H1 (cell line): ENCODE measurements around the gene DPY30. TPM values are rescaled to one million over a fixed set of nuclear protein-coding genes. Genes with fewer than 3 reads are reported as not detected.

Experiments
- CTCF ChIA-PET: fragments of 300-600 bp; sonication (Branson Sonifier 250); formaldehyde crosslinking; loops from one replicate; lab custom pipeline; 2021; ENCODE audit not compliant: partially characterized antibody; lab: Charles Lee
- POLR2A ChIA-PET: fragments of 300-600 bp; sonication (Branson Sonifier 250); formaldehyde crosslinking; loops from one replicate; lab custom pipeline; 2021; ENCODE audit warnings: inconsistent platforms; ENCODE audit not compliant: partially characterized antibody; lab: Charles Lee
- DNase-seq, 2 experiments: peaks; one replicate each; pipeline versions ENCODE4 v3.0.0 to v3.0.0-alpha.2; 2010 to 2022; ENCODE audit warnings: low spot score in 2 of 2, low read depth in 1 of 2, mixed read lengths in 1 of 2
- FAIRE-seq: peaks from 2 replicates; lab custom pipeline; 2011; peaks lifted over from hg19 to GRCh38; lab: Jason Lieb, UNC
- H2AFZ ChIP-seq: 2 replicates; pipeline ENCODE4 v1.8.1; 2012; ENCODE audit warnings: low read length, inconsistent platforms
- H2AK5ac ChIP-seq: 2 replicates; pipeline ENCODE4 v1.6.1; 2013; ENCODE audit warnings: low read depth, low read length
- H2BK120ac ChIP-seq: replicated peaks from 2 replicates; pipeline ENCODE3; 2013; ENCODE audit warnings: low read depth, low read length, inconsistent platforms
- H2BK12ac ChIP-seq: 2 replicates; pipeline ENCODE4 v1.6.1; 2013; ENCODE audit warnings: low read depth, low read length
- H2BK15ac ChIP-seq: 2 replicates; pipeline ENCODE4 v1.6.1; 2013; ENCODE audit warnings: low read length
- H2BK20ac ChIP-seq: 2 replicates; pipeline ENCODE4 v1.6.1; 2013; ENCODE audit warnings: low read length
- H2BK5ac ChIP-seq: 2 replicates; pipeline ENCODE4 v1.6.1; 2013; ENCODE audit warnings: low read depth, low read length
- H3K14ac ChIP-seq: 2 replicates; pipeline ENCODE4 v1.6.1; 2013; ENCODE audit warnings: inconsistent platforms; ENCODE audit not compliant: insufficient read length
- H3K18ac ChIP-seq: 2 replicates; pipeline ENCODE4 v1.6.1; 2013; ENCODE audit warnings: low read length; ENCODE audit errors: extremely low read depth
- H3K23ac ChIP-seq: 2 replicates; pipeline ENCODE4 v1.6.1; 2013; ENCODE audit warnings: inconsistent platforms; ENCODE audit not compliant: insufficient read length
- H3K23me2 ChIP-seq: 2 replicates; pipeline ENCODE4 v1.6.1; 2013; ENCODE audit warnings: low read depth, low read length
- H3K27ac ChIP-seq: 2 replicates; pipeline ENCODE4 v1.6.1; 2011; ENCODE audit warnings: low read depth, low read length, inconsistent platforms
- H3K27me3 ChIP-seq, 4 experiments: replicated peaks in 1 of 4; 1 replicate in 1 of 4; 2 replicates in 3 of 4; pipeline versions ENCODE4 v1.6.1 to v1.8.1; 2011 to 2013; ENCODE audit warnings: low read length in 3 of 4, mild to moderate bottlenecking in 3 of 4, inconsistent platforms in 2 of 4, mixed read lengths in 2 of 4, moderate library complexity in 1 of 4; ENCODE audit not compliant: control insufficient read depth in 3 of 4, insufficient read depth in 3 of 4; ENCODE audit errors: extremely low read depth in 1 of 4
- H3K36me3 ChIP-seq, 4 experiments: 2 replicates each; pipeline versions ENCODE4 v1.6.1 to v1.8.1; 2011 to 2013; ENCODE audit warnings: mild to moderate bottlenecking in 4 of 4, low read length in 3 of 4, moderate library complexity in 2 of 4, control low read depth in 1 of 4, inconsistent platforms in 1 of 4; ENCODE audit not compliant: insufficient read depth in 4 of 4, control insufficient read depth in 2 of 4
- H3K4ac ChIP-seq: replicated peaks from 2 replicates; pipeline ENCODE3; 2013; ENCODE audit warnings: low read length, low read depth, mixed read lengths, inconsistent platforms; ENCODE audit not compliant: insufficient read length
- H3K4me1 ChIP-seq, 4 experiments: replicated peaks in 1 of 4; 1 replicate in 1 of 4; 2 replicates in 3 of 4; pipeline versions ENCODE4 v1.6.1 to v1.8.1; 2011 to 2013; ENCODE audit warnings: low read length in 3 of 4, inconsistent platforms in 2 of 4, mixed read lengths in 1 of 4; ENCODE audit not compliant: insufficient read depth in 4 of 4, control insufficient read depth in 3 of 4
- H3K4me2 ChIP-seq, 2 experiments: 2 replicates each; pipeline versions ENCODE4 v1.6.1 to v1.8.1; 2011 to 2013; ENCODE audit warnings: low read depth in 2 of 2, low read length in 2 of 2, control low read depth in 1 of 2, inconsistent platforms in 1 of 2, mild to moderate bottlenecking in 1 of 2; ENCODE audit not compliant: insufficient read depth in 1 of 2
- H3K4me3 ChIP-seq, 4 experiments: fragments of 200-600, 300-600 bp in 1 of 4; sonication (generic), shearing (Covaris generic), sonication (Bioruptor Twin) in 1 of 4; 2 replicates each; pipeline versions ENCODE4 v1.5.1 to v1.8.1; 2011 to 2016; ENCODE audit warnings: low read length in 4 of 4, low read depth in 3 of 4, control low read depth in 2 of 4, inconsistent platforms in 2 of 4, mild to moderate bottlenecking in 2 of 4, mixed read lengths in 1 of 4, moderate library complexity in 1 of 4; ENCODE audit not compliant: insufficient read depth in 2 of 4; ENCODE audit errors: extremely low read depth in 1 of 4
- H3K56ac ChIP-seq: replicated peaks from 2 replicates; pipeline ENCODE3; 2013; ENCODE audit warnings: low read depth, mild to moderate bottlenecking, mixed read lengths, low read length, inconsistent platforms; ENCODE audit not compliant: insufficient read length
- H3K79me1 ChIP-seq: 2 replicates; pipeline ENCODE4 v1.6.1; 2013; ENCODE audit warnings: low read depth, low read length, control low read depth
- H3K79me2 ChIP-seq, 2 experiments: 2 replicates each; pipeline versions ENCODE4 v1.6.1 to v1.8.1; 2012 to 2013; ENCODE audit warnings: low read length in 2 of 2, mild to moderate bottlenecking in 2 of 2, inconsistent platforms in 1 of 2; ENCODE audit not compliant: insufficient read depth in 2 of 2, control insufficient read depth in 1 of 2
- H3K9ac ChIP-seq, 4 experiments: replicated peaks in 1 of 4; 1 replicate in 1 of 4; 2 replicates in 3 of 4; pipeline versions ENCODE4 v1.6.1 to v1.8.1; 2011 to 2013; ENCODE audit warnings: low read depth in 3 of 4, low read length in 3 of 4, control low read depth in 2 of 4, mild to moderate bottlenecking in 2 of 4, moderate library complexity in 2 of 4, inconsistent platforms in 1 of 4; ENCODE audit errors: extremely low read depth in 1 of 4
- H3K9me3 ChIP-seq, 2 experiments: 2 replicates each; pipeline versions ENCODE4 v1.6.1 to v1.8.1; 2012 to 2013; ENCODE audit warnings: mild to moderate bottlenecking in 2 of 2, moderate library complexity in 2 of 2, control low read depth in 1 of 2, inconsistent platforms in 1 of 2, low read depth in 1 of 2, low read length in 1 of 2, mixed read lengths in 1 of 2; ENCODE audit not compliant: insufficient read depth in 2 of 2
- H4K20me1 ChIP-seq, 2 experiments: replicated peaks in 1 of 2; 2 replicates each; pipeline versions ENCODE3 to v1.8.1; 2011 to 2013; ENCODE audit warnings: inconsistent platforms in 2 of 2, low read length in 2 of 2, mild to moderate bottlenecking in 1 of 2; ENCODE audit not compliant: insufficient read depth in 2 of 2, control insufficient read depth in 1 of 2
- H4K5ac ChIP-seq: 2 replicates; pipeline ENCODE4 v1.6.1; 2013; ENCODE audit warnings: low read length, low read depth, mixed read lengths, inconsistent platforms; ENCODE audit not compliant: insufficient read length
- H4K8ac ChIP-seq: 2 replicates; pipeline ENCODE4 v1.8.0; 2013; ENCODE audit warnings: mild to moderate bottlenecking, moderate library complexity, low read length, inconsistent platforms; ENCODE audit not compliant: insufficient read depth; ENCODE audit errors: extremely low read depth
- H4K91ac ChIP-seq: replicated peaks from 2 replicates; pipeline ENCODE3; 2013; ENCODE audit warnings: low read length, mixed read lengths, inconsistent platforms; ENCODE audit not compliant: insufficient read length
- RXRA ChIP-seq: IDR thresholded peaks from 2 replicates; pipeline ENCODE4 v1.6.1; 2011; ENCODE audit warnings: low read depth, mild to moderate bottlenecking, low read length, moderate library complexity; ENCODE audit not compliant: insufficient read depth
- SIN3A ChIP-seq, 2 experiments: IDR thresholded peaks in 1 of 2; conservative IDR thresholded peaks in 1 of 2; 2 replicates each; pipeline ENCODE4 v1.6.1; 2011 to 2012; ENCODE audit warnings: low read length in 2 of 2, improper control_type of control experiment in 1 of 2, low read depth in 1 of 2, mild to moderate bottlenecking in 1 of 2
- WGBS, 2 experiments: shearing (Covaris generic) in 1 of 2; methylation state at CpG; one replicate each; pipeline versions ENCODE4 v1.1.6 to v1.1.7; 2013 to 2015; ENCODE audit warnings: low lambda C conversion rate in 2 of 2, mixed read lengths in 2 of 2, inconsistent platforms in 1 of 2, low coverage in 1 of 2, missing lambda C conversion rate in 1 of 2; ENCODE audit not compliant: insufficient replicate concordance in 2 of 2, insufficient coverage in 1 of 2, insufficient read length in 1 of 2; ENCODE audit errors: extremely low coverage in 1 of 2, missing lambda C conversion rate in 1 of 2; 5-methylcytosine and 5-hydroxymethylcytosine counted together
- polyA plus RNA-seq, 7 experiments: library from polyadenylated mRNA; depleted of rRNA in 3 of 7; stranded (reverse) in 5 of 7; unstranded in 2 of 7; fragments of >200 nt in 5 of 7; fragments of 200-250 nt in 2 of 7; gene quantifications; 1 replicate in 5 of 7; 2 replicates in 1 of 7; 4 replicates in 1 of 7; pipeline versions ENCODE4 v1.2.1 to v1.2.3, GENCODE V29; 2011 to 2013; ENCODE audit warnings: missing spikeins in 2 of 7, mixed read lengths in 2 of 7
- total RNA-seq: library from RNA; stranded (reverse); fragmentation: NEBNext Ultra II Directional; extraction: Animal tissue kit (Norgen Biotek cat#: 25700); gene quantifications from 2 replicates; pipeline ENCODE4 v1.2.1, GENCODE V29; 2021

Gene DPY30
- total and polyA plus RNA-seq, 2 of the 8 experiments (the other 6 are each of a cell fraction or from before 2014, with no cell fraction given): 139 to 157 TPM

- Histone ChIP-seq H3K56ac (no peak overlapping the region), H3K27me3 (no peaks in the 10 kb centered on the region), H3K4me1 (no peaks in the 10 kb centered on the region), H4K8ac (no peak overlapping the region), H4K5ac (no peak overlapping the region), H3K4ac (no peak overlapping the region), H2AFZ (no peak overlapping the region), H3K4me3 (no peak overlapping the region), H3K23me2 (no peaks in the 10 kb centered on the region), H4K20me1 (peaks cover 0 to 2% of the 10 kb centered on the region in 2 experiments), H2BK15ac (no peak overlapping the region), H3K18ac (no peak overlapping the region), H4K91ac (no peak overlapping the region), H3K4me2 (no peak overlapping the region), H3K79me2 (peaks cover 7 to 82% of the 10 kb centered on the region in 2 experiments; a peak in 3 of 4 replicates), H3K27ac (no peak overlapping the region), H2BK120ac (no peak overlapping the region), H3K36me3 (no peaks in the 10 kb centered on the region), H2AK5ac (no peak overlapping the region), H3K9me3 (no peaks in the 10 kb centered on the region), H2BK5ac (no peak overlapping the region), H3K79me1 (peaks cover 2% of the 10 kb centered on the region), H2BK12ac (no peak overlapping the region), H2BK20ac (no peak overlapping the region), H3K9ac (no peak overlapping the region), H3K23ac (no peak overlapping the region), H3K14ac (no peak overlapping the region)
- no peak for FAIRE-seq
- TF ChIP-seq RXRA (no peak), SIN3A (conservative IDR thresholded peaks at IDR 0.05 in 1 of 2, IDR thresholded peaks at IDR 0.05 in 1 of 2; ENCODE audit: low read depth in 1 of 2, low read length in 2 of 2) (no peak)
- CTCF ChIA-PET: interaction anchor here (0.9 kb wide), 1 partner anchor 12 kb away, joined by 3 read pairs; no protein-coding TSS in a partner anchor
- POLR2A ChIA-PET: interaction anchor here (0.8 kb wide), 1 partner anchor 12 kb away, joined by 3 read pairs; no protein-coding TSS in a partner anchor
- no peak for DNase-seq
- WGBS, 2 experiments: 98% methylated on average over 4 of the region's 4 CpGs; no CpG with 5 or more reads in 1 of the 2 experiments
These were observed 46.7 kb downstream of the DPY30 start for GRCh38 chr2:31992934-31993333.
